HG02938 (cell line): ENCODE measurements around the gene PJA1.

Experiments used
- ATAC-seq: cut with Tn5 transposase; IDR thresholded peaks from one replicate; pipeline ENCODE4 v1.9.1; 2021; ENCODE audit warnings: mild to moderate bottlenecking, moderate library complexity; ENCODE audit not compliant: unreplicated experiment

The PJA1 gene

DNA sequence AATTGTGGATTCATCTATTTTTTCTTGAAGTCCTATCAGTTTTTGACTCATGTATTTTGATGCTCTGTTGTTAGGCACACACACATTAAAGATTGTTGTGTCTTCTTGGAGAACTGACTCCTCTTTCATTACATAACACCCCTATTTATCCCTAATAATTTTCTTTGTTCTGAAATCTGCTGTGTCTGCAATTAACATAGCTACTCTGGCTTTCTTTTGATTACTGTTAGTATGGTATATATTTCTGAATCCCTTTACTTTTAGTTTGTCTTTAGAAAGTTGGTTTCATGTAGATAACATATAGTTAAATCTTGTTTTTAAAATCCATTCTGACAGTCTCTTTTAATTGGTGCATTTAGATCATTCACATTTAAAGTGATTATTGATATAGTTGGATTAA lies 5.1 kb upstream of the PJA1 start:
- ATAC-seq: no peak

DNA sequence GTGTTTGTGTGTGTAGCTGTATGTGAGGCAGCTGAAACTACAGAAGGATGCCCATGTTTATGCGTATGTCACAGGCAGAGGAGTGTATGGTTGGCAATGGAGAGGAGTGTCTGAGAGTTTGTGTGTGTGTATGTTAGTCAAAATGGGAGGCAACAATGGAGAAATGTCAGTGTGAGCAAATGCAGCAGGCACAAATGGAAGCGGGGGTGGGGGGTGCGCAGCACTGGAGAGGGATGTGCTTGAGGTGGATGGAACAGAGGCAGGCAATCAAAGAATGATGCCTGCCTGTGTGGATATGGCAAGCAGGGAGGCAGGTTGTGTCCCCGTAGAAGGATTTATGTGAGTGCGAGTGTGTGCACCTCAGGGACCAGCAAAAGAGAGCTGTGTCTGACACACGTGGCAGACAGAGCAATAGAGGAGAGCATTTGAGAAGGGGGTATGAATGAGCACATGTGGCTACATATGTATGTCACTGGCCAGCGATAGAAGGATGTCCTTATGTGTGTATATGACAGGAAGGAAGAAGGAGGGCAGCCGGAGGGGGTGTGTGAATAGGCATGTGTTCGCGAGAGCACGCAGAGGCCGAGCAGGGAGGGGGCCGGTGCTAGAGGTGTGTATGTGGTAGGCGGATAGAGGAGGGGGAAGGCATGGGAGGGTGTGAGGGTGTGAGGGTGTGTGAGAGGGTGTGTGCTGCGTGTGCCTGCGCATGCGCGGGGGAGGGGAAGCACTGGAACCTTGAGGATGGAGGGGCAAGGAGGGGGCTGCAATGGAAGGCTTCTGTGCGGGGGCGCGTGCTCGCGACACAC lies 1.1 kb downstream of the PJA1 start:
- ATAC-seq: peak; percentile 50

DNA sequence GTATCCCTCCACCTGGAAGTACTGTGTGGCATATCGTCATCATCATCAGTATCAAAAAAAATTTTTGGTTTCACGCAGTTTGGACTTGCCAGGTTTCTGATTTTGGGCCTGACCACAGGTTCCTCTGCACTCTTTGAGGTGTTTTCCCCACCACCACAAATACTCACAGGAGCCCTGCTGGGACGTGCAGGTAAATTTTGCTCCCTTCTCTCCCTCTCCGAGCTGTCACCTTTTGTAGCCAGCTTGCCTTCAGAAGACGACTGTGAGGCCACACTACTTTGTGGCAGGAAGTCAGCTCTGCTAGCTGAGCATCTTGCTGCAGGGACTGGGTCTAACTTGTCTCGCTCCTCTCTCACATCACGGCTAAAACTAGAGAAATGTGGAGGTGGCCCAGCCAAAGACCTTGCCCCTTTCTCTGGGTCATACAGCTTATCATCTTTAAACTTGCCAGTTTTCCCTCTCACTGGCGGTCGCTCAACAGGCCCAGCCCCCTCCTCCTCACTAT lies 2.8 kb downstream of the PJA1 start:
- no peak for ATAC-seq

DNA sequence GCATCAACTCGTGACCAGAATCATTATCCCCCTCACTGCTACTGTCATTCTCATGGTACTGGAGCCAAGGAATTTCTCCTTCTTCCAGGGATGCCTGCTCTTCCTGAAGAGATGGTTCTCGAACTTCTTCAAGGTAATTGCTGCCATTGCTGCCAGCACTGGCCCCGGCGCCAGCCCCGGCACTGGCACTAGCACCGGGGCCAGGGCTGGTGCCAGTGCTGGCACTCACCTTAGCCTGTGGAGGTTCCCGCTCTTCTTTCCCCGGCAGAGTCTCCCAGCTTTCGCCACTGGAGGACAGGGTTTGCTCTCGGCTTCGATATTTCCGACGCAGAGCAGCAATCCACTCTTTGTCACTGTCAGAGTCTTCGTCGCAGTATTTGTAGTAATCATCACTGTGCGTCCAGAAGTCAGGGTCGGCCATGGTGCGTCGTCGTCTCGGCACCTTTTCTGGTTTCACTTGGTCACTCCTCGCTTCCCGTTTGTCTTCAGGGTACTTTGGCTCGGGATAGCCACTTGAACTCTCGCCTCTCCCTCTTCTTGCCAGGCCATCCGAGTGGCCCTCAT lies 3.4 kb downstream of the PJA1 start:
- ATAC-seq: no peak

DNA sequence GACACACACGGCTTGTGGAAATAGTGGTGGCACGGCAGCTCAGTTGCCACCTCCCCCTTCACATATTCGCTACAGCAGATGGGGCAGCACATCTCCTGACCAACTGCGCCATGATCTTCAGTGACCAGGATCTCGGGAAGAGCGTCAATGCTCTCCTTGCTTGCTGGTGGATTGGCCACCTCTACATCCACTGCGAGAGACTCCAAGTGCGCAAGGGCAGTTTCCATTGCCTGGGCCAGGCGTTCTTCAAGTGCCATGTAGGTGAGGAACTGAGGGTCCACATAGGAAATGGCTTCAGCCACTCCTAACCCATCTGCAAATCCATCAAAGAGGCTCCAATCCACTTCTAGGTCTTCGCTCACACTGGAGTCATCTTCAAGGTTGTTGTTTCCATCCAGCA lies 3.9 kb downstream of the PJA1 start:
- ATAC-seq: no peak

DNA sequence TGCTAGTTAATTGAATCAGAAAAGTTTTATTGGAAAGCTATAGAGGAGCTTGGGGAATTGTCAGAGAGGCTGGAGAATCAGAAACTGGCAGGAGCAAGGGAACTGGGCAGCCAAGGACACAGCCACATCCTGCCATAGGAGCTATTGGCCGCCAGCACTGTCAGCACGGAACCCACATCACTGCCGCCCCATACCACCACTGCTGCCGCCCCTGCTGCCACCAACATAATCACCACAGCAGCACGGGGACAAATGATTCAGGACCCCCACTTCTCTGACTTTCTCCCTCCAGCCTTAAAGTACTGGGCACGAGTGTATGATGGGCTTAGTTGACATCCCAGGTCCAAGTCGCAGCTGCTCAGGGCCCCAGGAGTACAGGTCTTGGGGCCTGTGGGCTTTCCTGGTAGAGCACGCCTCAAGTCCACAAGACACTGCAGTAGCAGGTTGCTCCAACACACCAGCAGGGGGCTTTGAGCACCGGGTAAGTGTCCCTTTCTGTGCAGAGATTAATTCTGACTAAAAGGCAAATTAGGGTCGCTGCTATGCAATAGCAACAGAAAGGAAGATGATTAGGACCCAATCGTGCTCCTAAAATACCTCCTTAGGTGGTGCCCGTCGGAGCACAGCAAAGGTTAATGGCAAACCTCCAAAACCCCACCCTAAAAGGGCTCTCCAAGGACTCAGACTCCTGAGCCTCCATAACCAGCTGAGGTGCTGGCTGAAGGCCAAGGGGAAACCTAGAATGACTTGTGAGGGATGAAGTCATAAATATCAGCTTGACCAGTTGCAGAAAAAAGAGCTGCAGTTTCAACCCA lies 6.9 kb downstream of the PJA1 start:
- peak; percentile 94 for ATAC-seq

DNA sequence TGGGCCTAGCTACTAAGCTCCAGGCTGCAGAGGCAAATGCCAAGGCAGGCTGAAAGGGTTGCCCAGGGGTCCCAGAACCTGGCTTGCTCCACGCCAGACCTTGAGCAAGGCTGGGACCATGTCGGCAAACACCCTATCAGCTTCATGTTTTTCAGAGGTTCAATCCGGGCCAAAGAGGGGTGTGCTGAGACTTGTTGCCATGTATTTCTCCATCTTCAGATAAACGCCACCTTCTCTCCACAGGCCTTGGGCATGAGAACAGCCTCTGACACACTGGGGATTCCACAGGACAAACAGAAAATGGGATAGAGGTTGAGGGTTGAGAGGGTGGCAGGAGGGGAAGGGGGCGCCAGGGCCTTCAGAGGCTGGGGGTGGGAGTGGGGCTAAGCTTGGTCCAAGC lies 8.6 kb downstream of the PJA1 start:
- ATAC-seq: no peak

DNA sequence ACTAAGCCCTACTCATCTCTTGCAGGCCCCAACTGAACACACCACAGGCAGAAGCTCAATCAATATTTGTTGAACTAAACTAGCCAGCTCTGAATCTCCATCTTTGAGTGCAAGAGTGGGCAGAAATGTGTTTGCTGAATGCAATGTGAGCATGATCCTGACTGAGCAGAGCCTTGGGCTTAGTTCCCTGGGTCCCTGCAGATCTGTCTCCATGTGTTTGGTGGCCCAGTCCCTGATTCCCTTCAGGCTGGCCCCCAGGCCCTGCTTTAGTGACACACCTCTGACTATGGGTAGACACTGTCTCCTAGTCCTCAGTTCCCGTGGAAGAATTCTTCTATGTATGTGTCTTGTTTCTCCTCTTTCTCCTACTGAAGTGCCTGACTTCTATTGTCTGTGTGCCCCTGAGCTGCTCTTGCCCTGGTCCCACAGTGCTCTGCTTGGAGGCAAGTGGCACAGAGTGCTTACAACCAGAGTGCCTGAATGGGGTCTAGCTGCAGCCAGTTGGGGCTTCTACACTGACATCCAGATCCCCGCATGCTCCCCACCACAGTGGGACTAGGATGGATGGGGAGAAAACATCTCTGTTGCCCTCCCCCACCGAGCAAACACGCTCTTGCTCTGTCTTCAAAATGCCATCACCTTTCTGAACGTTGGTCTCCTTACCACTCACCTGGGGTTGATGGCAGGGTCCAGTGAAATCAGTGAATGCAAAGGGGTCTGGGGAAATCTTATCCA lies 9.3 kb downstream of the PJA1 start:
- no peak for ATAC-seq

DNA sequence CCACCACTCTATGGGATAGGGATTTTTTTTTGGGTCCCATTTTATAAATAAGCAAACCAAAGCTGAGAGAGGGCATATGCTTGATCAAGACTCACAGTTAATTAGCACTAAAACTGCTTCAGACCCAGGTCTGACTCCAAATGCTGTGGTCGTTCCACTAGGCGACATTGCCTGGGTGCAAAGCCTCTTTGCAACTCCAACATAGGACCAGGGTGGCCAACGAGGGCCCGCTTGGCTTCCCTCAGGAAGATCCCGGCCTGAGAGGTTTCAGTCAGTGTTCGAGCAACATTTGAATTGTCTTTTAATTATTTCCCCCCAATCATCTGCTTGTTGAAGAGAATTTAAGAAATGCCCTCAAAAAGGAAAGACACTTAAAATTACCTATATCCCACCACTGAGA lies 11.2 kb downstream of the PJA1 start:
- ATAC-seq: no peak

DNA sequence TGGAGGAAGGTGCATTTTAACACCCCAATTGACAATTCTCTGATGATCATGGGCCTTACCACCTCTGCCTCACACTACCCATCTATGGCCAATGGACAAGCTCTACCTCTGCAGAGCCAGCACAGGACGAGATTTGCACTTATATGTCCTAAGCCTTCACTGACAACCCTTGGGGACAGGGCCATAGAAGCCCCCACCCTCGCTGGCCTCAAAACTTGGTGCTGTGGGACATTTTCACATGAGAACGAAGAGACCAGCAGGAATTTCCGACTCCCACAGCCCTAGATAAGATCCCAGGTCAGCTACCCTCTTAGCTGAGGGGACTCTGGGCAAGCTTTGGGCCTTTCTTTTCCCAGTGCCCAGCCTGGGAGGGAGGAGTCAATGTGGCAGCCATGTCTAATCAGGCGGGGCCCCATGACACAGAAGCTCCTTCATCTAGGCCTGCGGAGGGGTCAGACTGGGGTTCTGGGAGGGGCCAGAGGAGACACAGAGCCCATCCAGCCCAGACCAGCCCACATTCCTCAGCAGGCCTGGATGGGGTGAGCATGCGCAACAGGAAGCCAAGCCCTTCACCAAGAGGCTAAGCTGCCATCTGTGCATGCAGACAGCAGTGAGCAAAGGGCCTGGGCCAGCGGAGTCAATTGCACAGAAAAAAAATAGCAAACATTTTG lies 12.1 kb downstream of the PJA1 start:
- no peak for ATAC-seq

DNA sequence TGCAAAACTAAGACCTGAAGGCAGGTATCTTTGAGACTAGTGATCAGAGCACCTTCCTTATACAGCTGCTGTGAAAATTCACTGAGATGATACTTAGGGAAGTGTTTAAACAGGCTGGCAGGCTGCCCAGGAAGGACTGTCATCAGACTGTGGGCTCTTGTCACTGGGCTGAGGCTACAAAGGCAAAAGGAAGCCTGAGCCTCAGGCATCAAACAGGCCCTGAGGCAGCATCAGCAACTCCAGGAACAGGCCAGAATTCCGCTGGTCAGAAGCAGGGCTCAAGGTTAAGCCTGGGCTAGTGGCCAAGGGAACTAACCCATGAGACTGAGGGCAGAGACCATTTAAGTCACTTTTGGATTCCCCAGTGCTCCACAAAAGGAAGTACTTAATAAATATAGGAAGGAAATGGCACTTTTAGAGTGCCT lies 12.8 kb downstream of the PJA1 start:
- ATAC-seq: no peak

DNA sequence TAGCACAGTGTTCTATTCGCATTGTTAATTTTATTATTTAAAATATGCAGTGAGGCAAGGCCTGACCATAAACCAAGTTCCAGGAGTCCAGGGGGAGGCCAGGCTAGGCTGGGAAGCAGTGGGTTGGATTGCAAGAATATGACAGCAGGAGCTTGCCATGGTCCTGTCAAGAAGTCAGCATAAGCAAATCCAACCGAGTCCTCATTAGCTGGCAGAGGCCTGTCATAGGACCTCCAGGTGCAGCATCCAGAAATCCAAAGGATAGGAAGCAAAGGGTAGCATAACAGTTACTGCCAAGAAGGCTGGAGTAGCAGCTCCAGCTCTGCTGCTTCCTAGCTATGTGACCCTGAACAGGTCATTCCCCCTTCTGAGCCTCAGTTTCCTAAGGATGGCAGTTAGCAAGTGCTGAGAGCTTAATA lies 13.4 kb downstream of the PJA1 start:
- ATAC-seq: no peak

DNA sequence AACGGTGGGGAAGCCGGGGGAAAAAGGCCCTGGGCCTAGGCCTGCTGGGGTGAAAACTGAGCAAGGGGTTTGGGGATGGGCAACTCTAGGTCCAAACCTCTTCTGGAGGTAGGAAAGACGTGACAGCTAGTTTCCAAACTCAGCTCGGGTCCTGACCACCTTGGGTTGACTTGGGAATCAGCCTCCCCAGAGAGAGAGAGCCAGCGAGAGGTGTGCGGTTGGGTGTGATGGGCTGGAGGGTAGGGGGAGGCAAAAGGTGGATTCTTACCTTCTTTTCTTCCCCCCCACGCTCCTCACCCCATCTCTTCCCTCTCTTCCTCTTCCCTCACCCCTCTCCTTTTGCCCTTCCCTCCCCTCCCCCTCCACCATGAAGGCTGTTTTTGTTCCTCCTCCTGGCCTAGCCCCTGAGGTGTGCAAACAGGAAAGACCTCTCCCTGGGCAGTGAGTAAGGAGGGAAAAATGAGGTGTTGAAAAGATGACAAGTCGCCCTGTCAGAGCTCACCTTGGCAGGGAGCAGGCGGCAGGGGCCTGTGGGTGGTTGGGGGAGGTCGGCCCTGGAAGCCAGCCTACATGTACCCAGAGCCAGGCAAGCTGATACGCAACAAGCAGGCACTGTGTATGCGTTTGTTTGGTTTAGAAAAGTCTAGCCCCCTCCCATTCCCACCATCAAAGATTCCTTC lies 14.8 kb downstream of the PJA1 start:
- no peak for ATAC-seq

DNA sequence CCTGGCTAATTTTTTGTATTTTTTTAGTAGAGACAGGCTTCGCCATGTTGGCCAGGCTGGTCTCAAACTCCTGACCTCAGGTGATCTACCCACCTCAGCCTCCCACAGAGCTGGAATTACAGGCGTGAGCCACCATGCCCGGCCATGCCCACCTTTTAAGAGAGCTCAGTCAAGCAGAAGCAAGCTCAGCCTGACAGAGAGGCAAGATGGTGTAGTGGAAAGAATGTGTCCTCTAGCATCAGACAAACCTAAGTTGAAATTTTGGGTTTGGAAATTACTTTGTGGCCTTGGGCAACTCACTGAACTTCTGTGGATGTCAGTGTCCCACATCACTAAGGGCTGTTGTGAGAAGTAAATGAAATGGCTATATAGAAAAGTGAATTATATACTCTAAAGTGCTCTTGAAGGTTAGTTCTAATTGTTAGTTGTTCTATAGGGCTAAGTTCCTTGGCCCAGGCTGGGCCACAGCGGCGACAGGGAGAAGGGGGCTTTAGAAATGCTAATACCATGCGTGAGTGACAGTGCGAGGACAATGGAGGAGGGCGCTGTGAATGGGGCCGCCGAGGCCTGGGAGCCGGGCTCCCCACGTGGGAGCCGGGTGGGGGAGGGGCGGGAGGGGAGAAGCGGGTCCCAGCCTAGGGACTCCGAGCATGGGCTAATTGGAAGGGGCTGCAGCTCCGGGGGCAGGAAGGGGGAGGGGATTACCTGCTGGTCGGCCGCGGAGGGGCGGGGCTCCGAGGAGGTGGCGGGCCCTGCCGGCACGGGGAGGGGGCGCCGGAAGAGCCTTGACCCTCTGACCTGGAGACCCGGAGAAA lies 15.6 kb downstream of the PJA1 start:
- ATAC-seq: no peak

DNA sequence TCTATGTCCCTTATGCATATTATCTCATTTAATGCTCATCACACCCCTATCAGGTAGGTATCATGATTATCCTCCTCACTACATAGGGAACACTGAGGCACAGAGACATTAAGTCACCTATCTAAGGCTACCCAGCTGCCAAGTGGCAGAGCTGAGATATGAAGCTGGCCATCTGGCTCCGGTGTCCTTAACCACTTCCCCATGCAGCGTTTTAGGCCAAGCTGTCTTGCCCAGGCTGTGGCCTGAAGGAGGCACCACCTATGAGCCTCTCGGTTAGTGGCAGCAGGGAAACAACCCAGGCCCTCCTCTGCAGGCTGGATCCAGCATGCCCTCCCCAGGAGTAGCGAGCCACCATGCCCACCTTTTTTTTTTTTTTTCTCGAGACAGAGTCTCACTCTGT lies 16.3 kb downstream of the PJA1 start:
- no peak for ATAC-seq

DNA sequence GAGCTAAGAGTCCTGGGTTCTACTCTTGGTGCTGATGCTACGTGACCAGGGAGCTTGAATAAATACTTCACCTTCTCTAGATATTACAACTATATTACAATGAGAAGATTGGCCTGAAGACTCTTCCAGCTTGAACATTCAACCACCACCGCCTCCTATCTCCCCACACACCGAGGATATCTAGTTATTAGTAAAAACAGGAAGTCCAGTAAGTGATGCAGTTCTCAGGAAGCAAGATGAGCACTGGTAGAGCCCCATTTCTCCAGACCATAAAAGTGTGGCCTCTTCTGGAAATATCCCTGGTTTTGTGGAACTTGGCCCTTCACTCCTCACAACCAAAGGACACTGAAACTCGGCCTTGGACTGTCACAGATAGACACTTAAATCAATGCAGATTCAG lies 18.5 kb downstream of the PJA1 start:
- no peak for ATAC-seq

DNA sequence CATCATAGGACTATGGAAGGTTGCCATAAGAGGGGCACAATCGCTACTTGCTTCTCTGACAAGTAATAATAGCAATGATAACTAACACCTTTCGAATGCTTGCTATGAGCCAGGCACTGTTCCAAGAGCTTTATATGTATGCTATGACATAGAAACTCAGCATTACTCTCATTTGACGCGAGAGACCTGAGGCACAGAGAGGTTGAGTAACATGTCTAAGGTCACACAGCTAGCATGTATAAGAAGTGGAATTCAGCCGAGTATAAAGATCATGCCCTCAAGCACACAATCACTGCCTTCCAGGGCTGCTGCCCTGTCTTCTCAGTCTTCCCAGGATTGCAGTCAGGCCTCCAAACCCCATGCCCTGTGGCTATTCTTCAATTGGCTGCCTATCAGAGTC lies 19.5 kb downstream of the PJA1 start:
- ATAC-seq: no peak

DNA sequence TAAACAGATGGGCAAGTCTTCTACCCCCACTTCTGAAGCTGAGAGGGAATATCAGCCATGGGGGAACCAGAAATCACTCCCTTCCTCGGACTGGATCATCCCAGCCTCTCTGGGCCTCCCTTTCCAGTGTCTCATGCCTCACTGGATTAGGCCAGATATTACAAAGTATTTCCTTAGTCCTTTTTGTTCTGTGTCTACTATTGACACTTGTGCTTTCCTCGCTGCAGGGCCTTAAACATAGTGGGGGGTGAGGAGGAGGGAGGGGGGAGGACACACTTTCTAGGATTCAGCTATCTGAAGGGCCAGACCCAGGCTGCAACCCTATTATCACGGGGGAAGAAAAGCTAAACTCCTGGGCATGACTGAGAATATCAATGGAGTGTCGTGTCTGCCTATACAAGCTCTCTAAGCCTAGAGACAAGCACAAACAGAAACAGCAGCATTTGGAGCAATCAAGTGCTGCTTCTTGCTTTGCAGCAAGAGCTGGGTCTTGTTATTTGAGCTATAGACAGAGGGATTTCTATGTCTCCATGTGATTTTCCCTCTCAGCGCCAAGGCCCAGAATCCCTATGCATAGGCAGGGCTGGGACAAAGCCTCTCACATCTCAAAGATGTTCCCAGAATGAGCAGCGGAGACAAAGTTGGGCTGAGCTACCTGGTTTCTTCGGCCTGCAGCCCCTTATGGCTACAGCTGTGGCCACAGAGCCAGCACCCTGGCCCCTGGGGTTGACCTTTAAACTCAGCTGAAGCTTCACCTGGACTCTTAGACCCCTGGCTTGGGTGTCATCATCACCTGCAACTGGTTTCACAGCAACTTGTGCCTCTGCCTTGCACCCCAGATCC lies 20.2 kb downstream of the PJA1 start:
- no peak for ATAC-seq
